SK-N-SH (cell line): Measurements from ENCODE around the gene ZNF415. TPM values are rescaled to one million over a fixed set of nuclear protein-coding genes. Genes with fewer than 3 reads are reported as not detected.

Experiments
- CTCF ChIA-PET: fragments of 300-600, 350-600 bp; formaldehyde crosslinking; extraction: SDS; loops from one replicate; lab custom pipeline; 2021; lab: Yijun Ruan, JAX
- POLR2A ChIA-PET: fragments of 350-600 bp; sonication (Branson Sonifier 250); formaldehyde crosslinking; extraction: SDS; loops from one replicate; lab custom pipeline; 2020; ENCODE audit warnings: antibody characterized with exemption, inconsistent platforms; lab: Yijun Ruan, JAX
- DNase-seq: peaks from one replicate; pipeline ENCODE4 v3.0.0; 2012
- H2AFZ ChIP-seq: fragments of 200-600 bp; sonication (generic); 2 replicates; pipeline ENCODE4 v1.8.1; 2016; ENCODE audit warnings: antibody characterized with exemption, mild to moderate bottlenecking, low read depth
- H3F3A ChIP-seq: fragments of 200-600 bp; sonication (generic); replicated peaks from 2 replicates; pipeline ENCODE3; 2016; ENCODE audit warnings: antibody characterized with exemption, mild to moderate bottlenecking; ENCODE audit not compliant: insufficient read depth
- H3K27ac ChIP-seq, 2 experiments: fragments of 200-500 bp in 1 of 2; fragments of 200-600 bp in 1 of 2; sonication (Bioruptor generic) in 1 of 2; sonication (generic), shearing (Covaris generic) in 1 of 2; 2 replicates each; pipeline versions ENCODE4 v1.5.1 to v1.6.1; 2014 to 2016; ENCODE audit warnings: low read depth in 2 of 2, inconsistent platforms in 1 of 2, low read length in 1 of 2, mild to moderate bottlenecking in 1 of 2, mixed read lengths in 1 of 2
- H3K27me3 ChIP-seq: fragments of 200-600 bp; sonication (generic), shearing (Covaris generic); 2 replicates; pipeline ENCODE4 v1.6.1; 2016; ENCODE audit warnings: mixed run types; ENCODE audit not compliant: insufficient read depth
- H3K36me3 ChIP-seq, 2 experiments: fragments of 200-500 bp in 1 of 2; fragments of 200-600 bp in 1 of 2; sonication (Bioruptor generic) in 1 of 2; sonication (generic) in 1 of 2; replicated peaks in 1 of 2; 2 replicates each; pipeline versions ENCODE3 to v1.5.1; 2014 to 2016; ENCODE audit warnings: low read length in 1 of 2, mild to moderate bottlenecking in 1 of 2; ENCODE audit not compliant: insufficient read depth in 2 of 2, control insufficient read depth in 1 of 2
- H3K4me1 ChIP-seq, 2 experiments: fragments of 200-500 bp in 1 of 2; fragments of 200-600 bp in 1 of 2; sonication (Bioruptor generic) in 1 of 2; sonication (generic), shearing (Covaris generic) in 1 of 2; 2 replicates each; pipeline versions ENCODE4 v1.5.1 to v1.6.1; 2014 to 2016; ENCODE audit warnings: low read depth in 1 of 2, low read length in 1 of 2, mixed run types in 1 of 2; ENCODE audit not compliant: insufficient read depth in 2 of 2, control insufficient read depth in 1 of 2
- H3K4me2 ChIP-seq: fragments of 200-600 bp; sonication (generic), shearing (Covaris generic); 2 replicates; pipeline ENCODE4 v1.6.1; 2017; ENCODE audit warnings: mixed run types
- H3K4me3 ChIP-seq, 2 experiments: fragments of 200-500 bp in 1 of 2; fragments of 200-600 bp in 1 of 2; sonication (Bioruptor generic) in 1 of 2; sonication (generic), shearing (Covaris generic) in 1 of 2; 2 replicates each; pipeline versions ENCODE4 v1.5.1 to v1.8.1; 2014 to 2016; ENCODE audit warnings: low read depth in 2 of 2, inconsistent platforms in 1 of 2, low read length in 1 of 2, mild to moderate bottlenecking in 1 of 2, mixed read lengths in 1 of 2, moderate library complexity in 1 of 2
- H3K79me2 ChIP-seq: fragments of 200-600 bp; sonication (generic); 2 replicates; pipeline ENCODE4 v1.8.1; 2017; ENCODE audit warnings: mild to moderate bottlenecking; ENCODE audit not compliant: insufficient read depth
- H3K9ac ChIP-seq: fragments of 200-600 bp; sonication (generic); 2 replicates; pipeline ENCODE4 v1.6.1; 2017; ENCODE audit warnings: mixed run types
- H3K9me2 ChIP-seq: fragments of 200-600 bp; sonication (generic); 2 replicates; pipeline ENCODE4 v1.6.1; 2017; ENCODE audit warnings: mixed run types
- H3K9me3 ChIP-seq: fragments of 200-600 bp; sonication (generic); 2 replicates; pipeline ENCODE4 v1.6.1; 2017; ENCODE audit warnings: mixed run types, mild to moderate bottlenecking, moderate library complexity
- H4K20me1 ChIP-seq: fragments of 200-600 bp; sonication (generic); 2 replicates; pipeline ENCODE4 v1.6.1; 2017; ENCODE audit warnings: mild to moderate bottlenecking, mixed run types; ENCODE audit not compliant: insufficient read depth
- CTCF ChIP-seq: fragments of 200-600 bp; sonication (generic); IDR thresholded peaks from 2 replicates; pipeline ENCODE4 v1.6.1; 2017; ENCODE audit warnings: antibody characterized with exemption, mild to moderate bottlenecking, moderate library complexity
- FOXJ3 ChIP-seq: sonication (generic); formaldehyde crosslinking; IDR thresholded peaks from 2 replicates; pipeline ENCODE4 v1.5.1; 2020; ENCODE audit warnings: mild to moderate bottlenecking, missing genetic modification reagents
- GATA2 ChIP-seq: sonication (generic); formaldehyde crosslinking; IDR thresholded peaks from 2 replicates; pipeline ENCODE4 v1.5.0; 2020; ENCODE audit warnings: mild to moderate bottlenecking, missing genetic modification reagents
- NFIC ChIP-seq: IDR thresholded peaks from 2 replicates; pipeline ENCODE4 v1.4.0; 2012; ENCODE audit warnings: borderline replicate concordance
- POLR2AphosphoS5 ChIP-seq: IDR thresholded peaks from 2 replicates; pipeline ENCODE4 v1.6.1; 2012; ENCODE audit warnings: low read depth, low read length
- RAD21 ChIP-seq: IDR thresholded peaks from 2 replicates; pipeline ENCODE4 v1.6.1; 2012; ENCODE audit warnings: mild to moderate bottlenecking, low read length
- RCOR1 ChIP-seq: fragments of 150-350 bp; IDR thresholded peaks from 2 replicates; pipeline ENCODE4 v1.6.1; 2017; ENCODE audit warnings: antibody characterized with exemption, low read length
- RFX5 ChIP-seq: IDR thresholded peaks from 2 replicates; pipeline ENCODE4 v1.6.1; 2012; ENCODE audit warnings: mild to moderate bottlenecking, improper control_type of control experiment, low read length
- RXRA ChIP-seq: IDR thresholded peaks from 2 replicates; pipeline ENCODE4 v1.4.0; 2012; ENCODE audit warnings: low read depth, mild to moderate bottlenecking, borderline replicate concordance
- TCF12 ChIP-seq: IDR thresholded peaks from 2 replicates; pipeline ENCODE4 v1.4.0; 2012
- USF2 ChIP-seq: fragments of 150-350 bp; IDR thresholded peaks from 2 replicates; pipeline ENCODE4 v1.6.1; 2017; ENCODE audit warnings: antibody characterized with exemption, low read length, low read depth, borderline replicate concordance
- ZBTB33 ChIP-seq: IDR thresholded peaks from 2 replicates; pipeline ENCODE4 v1.4.0; 2012; ENCODE audit warnings: low read depth, borderline replicate concordance
- WGBS: methylation state at CpG from one replicate; pipeline ENCODE4 v1.1.6; 2017; ENCODE audit warnings: low lambda C conversion rate; 5-methylcytosine and 5-hydroxymethylcytosine counted together
- polyA plus RNA-seq, 3 experiments: library from polyadenylated mRNA; depleted of rRNA; stranded (reverse); fragments of >200 nt; gene quantifications; 2 replicates each; pipeline ENCODE4 v1.2.3, GENCODE V29; 2012

ZNF415 gene
- polyA plus RNA-seq, 1 of the 3 experiments (the other 2 are of a cell fraction) = 1.6 TPM

- no peak for TF ChIP-seq CTCF
- TF ChIP-seq RXRA = no peak
- TF ChIP-seq USF2 = no peak
- no peak for TF ChIP-seq POLR2AphosphoS5
- no peak for TF ChIP-seq RFX5
- TF ChIP-seq ZBTB33 = no peak
- TF ChIP-seq GATA2 (CRISPR knock-in tag) = no peak
- no peak for TF ChIP-seq RCOR1
- TF ChIP-seq TCF12 = no peak
Measured at GRCh38 chr19:53147645-53148044, 14.9 kb upstream of the ZNF415 start (continued).

- H3K9ac ChIP-seq = no peak overlapping the region
- no peaks in the 10 kb centered on the region for H3K9me2 ChIP-seq
- H3F3A ChIP-seq = peaks cover 5% of the 10 kb centered on the region
- no peaks in the 10 kb centered on the region for H3K27me3 ChIP-seq
- H3K4me3 ChIP-seq = no peak overlapping the region
- no peaks in the 10 kb centered on the region for H3K4me1 ChIP-seq
- H3K4me2 ChIP-seq = no peak overlapping the region
- H3K36me3 ChIP-seq = peaks cover 17 to 45% of the 10 kb centered on the region in 2 experiments
- H4K20me1 ChIP-seq = no peaks in the 10 kb centered on the region
- DNase-seq = no peak
- H3K9me3 ChIP-seq = peaks cover 40% of the 10 kb centered on the region
- CTCF ChIA-PET = no interaction called here
- POLR2A ChIA-PET = no interaction called here
- H3K27ac ChIP-seq = no peak overlapping the region
- WGBS = 80% methylated on average over 4 of the region's 4 CpGs
- H2AFZ ChIP-seq = no peak overlapping the region
- TF ChIP-seq FOXJ3 (CRISPR knock-in tag) (no peak), NFIC (no peak), TCF12 (no peak), POLR2AphosphoS5 (no peak), RAD21 (no peak)
- no peaks in the 10 kb centered on the region for H3K79me2 ChIP-seq
Measured at GRCh38 chr19:53140351-53140750, 7.6 kb upstream of the ZNF415 start.
